ENCODE measurements around the gene KCNQ1.

GRCh38 chr11:2807801-2808241 lies 363.0 kb downstream of the KCNQ1 start:
- TF ChIP-seq CTCF (IDR thresholded peaks at IDR 0.05) (no peak), POLR2AphosphoS5 (IDR thresholded peaks at IDR 0.05) (no peak), POLR2A (IDR thresholded peaks at IDR 0.05) (no peak)

Measured in sigmoid colon (tissue), 4 donors.